GM10266 (cell line): ENCODE results near the gene CEP41.

Source experiments
- DNase-seq: peaks from one replicate; pipeline ENCODE4 v3.0.0; 2012; ENCODE audit errors: extremely low spot score
- TF ChIP-seq, protein P1 (sequence below): IDR thresholded peaks from 2 replicates; pipeline ENCODE4 v1.5.1; 2012; ENCODE audit warnings: mild to moderate bottlenecking, low read depth; ENCODE audit not compliant: control insufficient read depth, insufficient read depth; ENCODE audit errors: missing control alignments

The CEP41 gene

DNA sequence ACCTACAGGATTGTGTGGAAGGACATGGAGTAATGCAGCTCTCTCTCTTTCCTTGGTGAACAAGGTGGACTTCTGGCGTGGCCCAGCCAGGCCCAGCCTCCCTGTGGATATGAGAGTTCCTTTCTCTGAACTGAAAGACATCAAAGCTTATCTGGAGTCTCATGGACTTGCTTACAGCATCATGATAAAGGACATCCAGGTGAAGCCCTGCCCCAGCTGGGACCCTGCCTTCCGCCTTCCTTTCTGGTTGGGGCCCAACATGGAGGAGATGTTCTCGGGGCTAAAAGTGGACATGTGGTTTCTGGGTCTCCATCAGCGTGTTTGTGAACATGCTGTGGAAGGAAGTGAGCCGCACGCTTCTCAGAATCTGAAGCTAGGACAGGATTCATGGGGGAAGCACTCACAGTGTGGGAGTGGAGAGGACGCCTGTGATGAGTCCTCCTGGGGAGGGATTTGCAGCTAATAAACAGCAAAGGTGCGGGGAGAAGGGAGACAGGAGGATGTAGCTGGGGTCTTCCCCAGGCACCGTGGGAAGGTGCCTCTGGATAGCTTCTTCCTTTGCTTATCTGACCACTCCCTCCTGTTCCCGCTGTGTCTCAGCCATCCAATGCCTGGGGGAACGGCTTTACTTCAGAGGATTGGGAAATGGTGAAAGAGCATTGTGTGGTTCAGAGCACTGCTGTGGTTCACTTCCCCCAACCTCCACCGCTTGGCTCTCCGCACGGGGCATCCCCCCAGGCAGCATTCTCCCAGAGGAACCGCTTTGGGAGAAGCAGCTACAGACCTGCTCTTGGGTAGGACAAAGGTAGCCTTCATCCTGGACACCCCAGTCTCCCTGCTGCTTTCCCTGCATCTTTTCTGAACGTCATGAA lies 90.7 kb downstream of the CEP41 start:
- TF ChIP-seq, protein P1, sequence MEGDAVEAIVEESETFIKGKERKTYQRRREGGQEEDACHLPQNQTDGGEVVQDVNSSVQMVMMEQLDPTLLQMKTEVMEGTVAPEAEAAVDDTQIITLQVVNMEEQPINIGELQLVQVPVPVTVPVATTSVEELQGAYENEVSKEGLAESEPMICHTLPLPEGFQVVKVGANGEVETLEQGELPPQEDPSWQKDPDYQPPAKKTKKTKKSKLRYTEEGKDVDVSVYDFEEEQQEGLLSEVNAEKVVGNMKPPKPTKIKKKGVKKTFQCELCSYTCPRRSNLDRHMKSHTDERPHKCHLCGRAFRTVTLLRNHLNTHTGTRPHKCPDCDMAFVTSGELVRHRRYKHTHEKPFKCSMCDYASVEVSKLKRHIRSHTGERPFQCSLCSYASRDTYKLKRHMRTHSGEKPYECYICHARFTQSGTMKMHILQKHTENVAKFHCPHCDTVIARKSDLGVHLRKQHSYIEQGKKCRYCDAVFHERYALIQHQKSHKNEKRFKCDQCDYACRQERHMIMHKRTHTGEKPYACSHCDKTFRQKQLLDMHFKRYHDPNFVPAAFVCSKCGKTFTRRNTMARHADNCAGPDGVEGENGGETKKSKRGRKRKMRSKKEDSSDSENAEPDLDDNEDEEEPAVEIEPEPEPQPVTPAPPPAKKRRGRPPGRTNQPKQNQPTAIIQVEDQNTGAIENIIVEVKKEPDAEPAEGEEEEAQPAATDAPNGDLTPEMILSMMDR = no peak
- DNase-seq = peak; percentile 40

DNA sequence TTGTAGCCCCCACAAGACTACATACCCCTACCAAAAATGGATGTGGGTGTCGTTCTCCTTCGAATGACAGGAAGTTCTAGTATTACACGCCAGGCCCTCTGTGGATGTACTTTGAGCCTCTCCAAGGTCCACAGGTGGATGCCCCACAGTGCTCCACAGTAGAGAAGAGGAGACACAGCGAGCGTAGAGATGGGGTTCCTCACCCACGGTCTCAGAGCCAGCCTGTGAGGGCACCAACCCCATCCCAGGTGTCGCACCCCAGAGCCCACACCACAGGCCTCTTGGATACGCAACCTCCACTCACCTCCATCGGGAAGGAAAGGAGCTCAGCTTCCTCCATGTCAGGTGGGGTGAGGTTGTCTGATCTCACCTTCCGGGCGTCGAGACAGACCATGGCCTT lies 93.9 kb downstream of the CEP41 start:
- TF ChIP-seq, protein P1 = no peak

DNA sequence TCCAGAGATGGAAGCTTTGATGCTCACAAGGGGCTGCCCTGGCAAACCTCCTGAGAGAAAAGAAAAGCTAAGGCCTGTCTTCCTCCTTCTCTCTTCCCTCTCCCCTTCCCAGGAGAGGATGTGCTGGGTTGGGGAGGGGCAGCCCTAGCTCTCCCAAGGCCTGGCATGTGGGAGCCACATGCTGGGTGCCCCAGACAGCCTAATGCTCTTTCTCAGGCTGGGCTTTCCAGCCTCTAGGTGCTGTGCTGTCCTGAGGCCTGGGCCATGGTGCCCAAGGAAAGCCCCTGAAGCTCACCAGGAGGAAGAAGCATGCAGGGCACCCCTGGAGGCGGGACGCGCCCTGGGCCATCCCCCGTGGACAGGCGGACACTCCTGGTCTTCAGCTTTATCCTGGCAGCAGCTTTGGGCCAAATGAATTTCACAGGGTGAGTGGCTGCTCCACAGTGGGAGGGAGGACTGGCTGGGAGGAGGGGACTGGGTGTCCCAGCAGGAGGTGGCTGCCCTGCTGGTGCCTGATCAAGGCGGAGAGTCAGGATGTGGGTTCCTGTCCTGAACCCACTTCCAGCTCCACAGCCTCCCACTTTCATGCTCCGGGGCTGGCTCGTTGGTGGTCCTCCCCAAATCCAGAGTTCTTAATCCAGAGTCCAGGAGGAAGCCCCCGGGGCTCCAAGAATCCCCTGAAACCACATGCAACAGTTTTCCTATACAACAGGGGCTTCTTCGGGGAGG lies 94.5 kb downstream of the CEP41 start:
- TF ChIP-seq, protein P1 = no peak

More for the DNA sequence above, 93.9 kb downstream of the CEP41 start:
- no peak for DNase-seq

DNA sequence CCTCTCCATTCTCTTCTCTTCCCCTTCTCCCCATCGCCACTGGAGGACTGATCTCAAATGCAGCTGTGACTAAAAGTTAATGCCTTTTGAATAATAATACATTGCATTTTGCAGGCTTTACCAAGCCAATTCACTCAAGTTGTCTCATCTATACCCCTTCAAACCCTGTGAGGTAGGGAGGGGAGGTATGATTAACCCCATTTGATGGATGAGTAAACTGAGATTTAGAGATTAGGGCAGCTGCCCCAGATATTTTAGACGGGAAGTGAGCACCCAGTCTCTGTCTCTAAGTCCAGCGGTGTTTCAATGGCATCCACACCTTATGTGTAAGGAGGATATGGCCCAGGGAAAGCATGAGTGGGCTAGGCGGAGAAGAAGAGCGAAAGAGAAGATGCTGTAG lies 95.1 kb downstream of the CEP41 start:
- DNase-seq = no peak
- TF ChIP-seq, protein P1 = no peak

More for the DNA sequence above, 94.5 kb downstream of the CEP41 start:
- DNase-seq = no peak

DNA sequence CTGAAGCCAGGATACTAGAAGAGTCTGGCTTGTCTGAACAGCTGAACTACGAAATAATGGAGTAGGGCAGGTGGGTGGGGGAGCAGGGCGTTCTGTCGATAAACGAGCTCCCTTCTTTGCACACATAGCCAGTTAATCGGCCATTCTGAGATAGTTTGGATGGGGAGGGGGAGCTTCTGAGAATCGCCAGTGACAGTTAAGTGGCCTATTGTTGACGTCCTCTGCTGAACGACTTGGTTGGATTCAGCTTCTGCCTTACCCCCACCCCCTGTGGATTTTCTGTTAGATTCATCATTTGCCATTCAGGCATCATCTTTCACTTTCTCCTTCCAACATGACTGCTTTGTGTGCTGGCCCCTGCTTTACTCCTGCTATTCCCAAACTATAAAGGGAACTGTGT lies 95.7 kb downstream of the CEP41 start:
- DNase-seq = no peak
- TF ChIP-seq, protein P1 = no peak

DNA sequence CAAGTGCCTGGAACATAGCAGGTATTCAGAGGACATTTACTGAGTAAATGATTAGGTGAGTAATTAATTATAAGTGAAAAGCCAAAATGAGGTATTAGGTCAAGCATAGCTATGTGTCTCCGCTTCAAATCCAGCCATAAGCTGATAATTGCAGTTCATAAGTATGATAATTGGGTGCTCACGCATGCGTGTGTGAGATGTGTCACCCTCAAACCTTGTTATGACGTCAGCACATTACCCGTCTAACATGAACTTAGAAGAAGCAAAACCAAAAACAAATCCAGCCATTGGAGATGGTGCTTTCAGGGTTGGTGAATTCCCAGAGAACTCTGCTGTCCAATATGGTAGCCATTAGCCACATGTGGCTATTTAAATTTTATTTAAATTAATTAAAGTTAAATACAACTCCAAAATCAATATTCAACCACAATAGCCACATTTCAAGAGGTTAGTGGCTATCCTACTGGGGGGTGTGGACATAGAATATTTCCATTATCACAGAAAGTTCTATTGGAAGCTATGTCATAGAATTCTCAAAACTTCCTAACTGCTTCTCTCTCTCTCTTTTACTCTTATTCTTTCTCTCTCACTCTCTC lies 96.4 kb downstream of the CEP41 start, which contains the start of gene CPA5:
TSS of gene CPA5 (plus strand) at position 546 of the 596 bp plus-strand sequence. CDS start 1,670 bp downstream, outside the sequence.
- TF ChIP-seq, protein P1 = no peak
- DNase-seq = no peak
